Naive thymus-derived CD4-positive, alpha-beta T cell (primary cell): ENCODE results near the gene TH. TPM values are rescaled to one million over a fixed set of nuclear protein-coding genes. Genes with fewer than 3 reads are reported as not detected.

ENCODE experiments used
- ATAC-seq: fragments of 150-1000 bp; cut with Tn5 transposase; 2 replicates; pipeline ENCODE4 v1.10.0; 2021; ENCODE audit warnings: mild to moderate bottlenecking, moderate library complexity
- CTCF ChIA-PET: fragments of 350-600 bp; sonication (Branson Sonifier 250); formaldehyde crosslinking; loops from one replicate; lab custom pipeline; 2021; ENCODE audit warnings: antibody characterized with exemption; lab: Charles Lee
- POLR2A ChIA-PET: fragments of 350-600 bp; sonication (Branson Sonifier 250); formaldehyde crosslinking; loops from one replicate; lab custom pipeline; 2021; ENCODE audit warnings: antibody characterized with exemption, inconsistent platforms; lab: Charles Lee
- DNase-seq, 9 donors: peaks; one replicate each; pipeline versions ENCODE4 v3.0.0 to v3.0.0-alpha.2; 2020 to 2022; ENCODE audit warnings: mixed read lengths in 1 of 9
- H3K27ac ChIP-seq: one replicate; pipeline ENCODE4 v1.7.0; 2013; ENCODE audit warnings: mild to moderate bottlenecking, low read depth, low read length, moderate library complexity
- H3K27me3 ChIP-seq, 2 donors: one replicate each; pipeline ENCODE4 v1.7.0; 2013; ENCODE audit warnings: low read length in 2 of 2, mild to moderate bottlenecking in 2 of 2, moderate library complexity in 2 of 2; ENCODE audit not compliant: control insufficient read depth in 2 of 2, insufficient read depth in 2 of 2
- H3K36me3 ChIP-seq, 3 experiments: 1 replicate in 2 of 3; 2 replicates in 1 of 3; pipeline ENCODE4 v1.7.0; 2013; ENCODE audit warnings: low read length in 3 of 3, mild to moderate bottlenecking in 3 of 3, moderate library complexity in 1 of 3; ENCODE audit not compliant: insufficient read depth in 3 of 3, control insufficient read depth in 2 of 3
- H3K4me1 ChIP-seq, 2 donors: one replicate each; pipeline ENCODE4 v1.7.0; 2013; ENCODE audit warnings: low read length in 2 of 2, mild to moderate bottlenecking in 2 of 2, moderate library complexity in 1 of 2; ENCODE audit not compliant: control insufficient read depth in 2 of 2, insufficient read depth in 2 of 2
- H3K4me3 ChIP-seq: 2 replicates; pipeline ENCODE4 v1.7.0; 2013; ENCODE audit warnings: mild to moderate bottlenecking, low read length
- H3K9me3 ChIP-seq, 3 experiments: 1 replicate in 2 of 3; 2 replicates in 1 of 3; pipeline ENCODE4 v1.7.0; 2013; ENCODE audit warnings: low read length in 3 of 3; ENCODE audit not compliant: control insufficient read depth in 2 of 3
- H3K27ac Mint-ChIP-seq, 9 donors: one replicate each; pipeline ENCODE4 v1.8.0; 2020 to 2022; ENCODE audit warnings: mixed read lengths in 9 of 9, mild to moderate bottlenecking in 8 of 9, moderate library complexity in 5 of 9, inconsistent platforms in 2 of 9
- H3K27me3 Mint-ChIP-seq, 5 donors: one replicate each; pipeline ENCODE4 v1.8.0; 2021 to 2022; ENCODE audit warnings: mixed read lengths in 5 of 5, mild to moderate bottlenecking in 1 of 5
- H3K36me3 Mint-ChIP-seq, 5 donors: one replicate each; pipeline ENCODE4 v1.8.0; 2020 to 2022; ENCODE audit warnings: mixed read lengths in 5 of 5, mild to moderate bottlenecking in 3 of 5, inconsistent platforms in 1 of 5
- H3K4me1 Mint-ChIP-seq, 7 donors: one replicate each; pipeline ENCODE4 v1.8.0; 2020 to 2022; ENCODE audit warnings: mixed read lengths in 7 of 7, mild to moderate bottlenecking in 3 of 7, inconsistent platforms in 1 of 7
- H3K4me3 Mint-ChIP-seq, 10 donors: one replicate each; pipeline ENCODE4 v1.8.0; 2020 to 2022; ENCODE audit warnings: mild to moderate bottlenecking in 10 of 10, mixed read lengths in 10 of 10, moderate library complexity in 6 of 10, inconsistent platforms in 2 of 10
- H3K9me3 Mint-ChIP-seq, 11 donors: one replicate each; pipeline ENCODE4 v1.8.0; 2020 to 2022; ENCODE audit warnings: mixed read lengths in 11 of 11, mild to moderate bottlenecking in 4 of 11, inconsistent platforms in 1 of 11, moderate library complexity in 1 of 11
- intact Hi-C, 2 donors: fragments of 100-400 bp; cut with micrococcal nuclease; formaldehyde crosslinking; loops; one replicate each; pipeline ENCODE4 v1.15.1; 2023
- polyA plus RNA-seq, 2 donors: library from polyadenylated mRNA; unstranded; fragments of 300-500 nt; fragmentation: Illumina TruSeq; gene quantifications; one replicate each; pipeline ENCODE4 v1.2.3, GENCODE V29; 2021
- total RNA-seq, 6 experiments: library from RNA in 5 of 6; stranded (reverse) in 5 of 6; gene quantifications; 1 replicate in 5 of 6; 2 replicates in 1 of 6; pipeline ENCODE4 v1.2.3 and lab custom pipeline; 2021 to 2026

Gene TH
- total and polyA plus RNA-seq, 7 experiments from 2014 or later, result not detected

GRCh38 chr11:2149864-2150847 is 21.5 kb downstream of the TH start:
- intact Hi-C loops, result loop anchor here in 1 of 2 donors (2.0 kb wide), 1 partner anchor 457 kb away; no protein-coding TSS in a partner anchor
- ATAC-seq, result no peak
- peaks cover 0 to 12% (median 6%) of the 10 kb centered on the region in 7 donors for H3K4me1 Mint-ChIP-seq
- no peaks in the 10 kb centered on the region for H3K36me3 ChIP-seq
- no peak overlapping the region for H3K27ac ChIP-seq
- H3K9me3 ChIP-seq, result no peaks in the 10 kb centered on the region
- H3K9me3 Mint-ChIP-seq, result no peaks in the 10 kb centered on the region
- H3K27me3 Mint-ChIP-seq, result peaks cover 27 to 54% (median 51%) of the 10 kb centered on the region in 5 donors
- no peak overlapping the region for H3K4me3 ChIP-seq
- no peak for DNase-seq
- CTCF ChIA-PET, result interaction anchor here (0.7 to 7.9 kb wide), 11 partner anchors 9 to 500 kb away, joined by 3 to 153 read pairs (median 5); partner anchors contain the start of gene SYT8
- H3K4me3 Mint-ChIP-seq, result peak overlapping the region in 1 of 10 donors; percentile 43
- peaks cover 6% of the 10 kb centered on the region in 2 donors for H3K4me1 ChIP-seq
- POLR2A ChIA-PET, result interaction anchor here (0.6 kb wide), 1 partner anchor 114 kb away, joined by 5 read pairs; no protein-coding TSS in a partner anchor
- H3K27ac Mint-ChIP-seq, result no peak overlapping the region
- H3K27me3 ChIP-seq, result peaks cover 0 to 10% of the 10 kb centered on the region in 2 donors
- no peaks in the 10 kb centered on the region for H3K36me3 Mint-ChIP-seq

- H3K27me3 Mint-ChIP-seq, result peaks cover 27 to 61% (median 52%) of the 10 kb centered on the region in 5 donors
Measured at GRCh38 chr11:2149460-2149859, 22.2 kb downstream of the TH start.

GRCh38 chr11:2148595-2148994 is 23.0 kb downstream of the TH start:
- Histone ChIP-seq H3K27me3 (peaks cover 0 to 10% of the 10 kb centered on the region in 2 donors), H3K4me1 (peaks cover 6% of the 10 kb centered on the region in 2 donors), H3K27ac (no peak overlapping the region), H3K9me3 (no peaks in the 10 kb centered on the region), H3K36me3 (no peaks in the 10 kb centered on the region), H3K4me3 (no peak overlapping the region)
- H3K27me3 Mint-ChIP-seq, result peaks cover 29 to 66% (median 55%) of the 10 kb centered on the region in 5 donors
- DNase-seq (no peak), ATAC-seq (no peak)
- H3K4me3 Mint-ChIP-seq, result no peak overlapping the region
- CTCF ChIA-PET, result interaction anchor here (0.6 to 7.9 kb wide), 5 partner anchors 112 to 455 kb away, joined by 3 to 153 read pairs (median 4); no protein-coding TSS in a partner anchor
- H3K9me3 Mint-ChIP-seq, result no peaks in the 10 kb centered on the region
- POLR2A ChIA-PET, result no interaction called here
- no peak overlapping the region for H3K27ac Mint-ChIP-seq
- intact Hi-C loops, result no loop called here
- peaks cover 0 to 18% (median 9%) of the 10 kb centered on the region in 7 donors for H3K4me1 Mint-ChIP-seq
- no peaks in the 10 kb centered on the region for H3K36me3 Mint-ChIP-seq

More at GRCh38 chr11:2149460-2149859, 22.2 kb downstream of the TH start:
- ChIA-PET POLR2A (interaction anchor here (0.6 kb wide), 1 partner anchor 113 kb away, joined by 5 read pairs; no protein-coding TSS in a partner anchor), CTCF (interaction anchor here (0.6 to 7.9 kb wide), 8 partner anchors 8 to 499 kb away, joined by 3 to 153 read pairs (median 12); partner anchors contain the start of gene SYT8)
- peaks cover 0 to 10% of the 10 kb centered on the region in 2 donors for H3K27me3 ChIP-seq
- H3K27ac ChIP-seq, result no peak overlapping the region
- Mint-ChIP-seq H3K36me3 (no peaks in the 10 kb centered on the region), H3K4me3 (no peak overlapping the region), H3K27ac (no peak overlapping the region), H3K4me1 (peaks cover 0 to 16% (median 6%) of the 10 kb centered on the region in 7 donors), H3K9me3 (no peaks in the 10 kb centered on the region)
- ATAC-seq, result no peak
- no peaks in the 10 kb centered on the region for H3K9me3 ChIP-seq
- DNase-seq, result no peak
- no peak overlapping the region for H3K4me3 ChIP-seq
- intact Hi-C loops, result no loop called here
- H3K4me1 ChIP-seq, result peaks cover 6% of the 10 kb centered on the region in 2 donors
- H3K36me3 ChIP-seq, result no peaks in the 10 kb centered on the region

- H3K9me3 Mint-ChIP-seq, result no peaks in the 10 kb centered on the region
- H3K4me1 ChIP-seq, result peaks cover 6% of the 10 kb centered on the region in 2 donors
- no peak for DNase-seq
- intact Hi-C loops, result no loop called here
- no peaks in the 10 kb centered on the region for H3K36me3 Mint-ChIP-seq
- CTCF ChIA-PET, result interaction anchor here (1.1 to 7.9 kb wide), 2 partner anchors 111 to 454 kb away, joined by 4 to 153 read pairs; no protein-coding TSS in a partner anchor
- H3K4me1 Mint-ChIP-seq, result peaks cover 0 to 22% (median 13%) of the 10 kb centered on the region in 7 donors
- no peak overlapping the region for H3K4me3 ChIP-seq
- H3K27me3 Mint-ChIP-seq, result peaks cover 39 to 75% (median 65%) of the 10 kb centered on the region in 5 donors
- H3K27ac ChIP-seq, result no peak overlapping the region
- H3K36me3 ChIP-seq, result no peaks in the 10 kb centered on the region
- no peaks in the 10 kb centered on the region for H3K9me3 ChIP-seq
- peaks cover under 1 to 10% of the 10 kb centered on the region in 2 donors for H3K27me3 ChIP-seq
- ATAC-seq, result no peak
- POLR2A ChIA-PET, result no interaction called here
- H3K4me3 Mint-ChIP-seq, result no peak overlapping the region
- no peak overlapping the region for H3K27ac Mint-ChIP-seq
Measured at GRCh38 chr11:2147391-2147790, 24.2 kb downstream of the TH start.

- H3K4me3 Mint-ChIP-seq, result no peak overlapping the region
- Histone ChIP-seq H3K36me3 (no peaks in the 10 kb centered on the region), H3K4me3 (no peak overlapping the region), H3K9me3 (no peaks in the 10 kb centered on the region), H3K27me3 (peaks cover 4 to 12% of the 10 kb centered on the region in 2 donors), H3K4me1 (no peaks in the 10 kb centered on the region), H3K27ac (no peak overlapping the region)
- intact Hi-C loops, result no loop called here
- ChIA-PET POLR2A (no interaction called here), CTCF (no interaction called here)
- H3K9me3 Mint-ChIP-seq, result no peaks in the 10 kb centered on the region
- DNase-seq (no peak), ATAC-seq (no peak)
- peaks cover 47 to 83% (median 75%) of the 10 kb centered on the region in 5 donors for H3K27me3 Mint-ChIP-seq
- H3K4me1 Mint-ChIP-seq, result peaks cover 0 to 14% (median 9%) of the 10 kb centered on the region in 7 donors
- H3K36me3 Mint-ChIP-seq, result no peaks in the 10 kb centered on the region
- H3K27ac Mint-ChIP-seq, result no peak overlapping the region
Measured at GRCh38 chr11:2146051-2146450, 25.6 kb downstream of the TH start.

- H3K4me1 ChIP-seq, result no peaks in the 10 kb centered on the region
- Mint-ChIP-seq H3K27ac (no peak overlapping the region), H3K4me1 (peaks cover 0 to 14% (median 9%) of the 10 kb centered on the region in 7 donors), H3K9me3 (no peaks in the 10 kb centered on the region), H3K4me3 (peak overlapping the region in 3 of 10 donors; percentile 39 to 61 (median 46)), H3K36me3 (no peaks in the 10 kb centered on the region), H3K27me3 (peaks cover 35 to 77% (median 65%) of the 10 kb centered on the region in 5 donors)
- ChIA-PET CTCF (no interaction called here), POLR2A (no interaction called here)
- ATAC-seq, result no peak
- no peaks in the 10 kb centered on the region for H3K36me3 ChIP-seq
- H3K27ac ChIP-seq, result no peak overlapping the region
- DNase-seq, result no peak
- H3K4me3 ChIP-seq, result no peak overlapping the region
- peaks cover 4 to 7% of the 10 kb centered on the region in 2 donors for H3K27me3 ChIP-seq
- intact Hi-C loops, result loop anchor here in 1 of 2 donors (5.0 kb wide), 1 partner anchor 67 kb away; no protein-coding TSS in a partner anchor
- H3K9me3 ChIP-seq, result no peaks in the 10 kb centered on the region
Measured at GRCh38 chr11:2144544-2145248, 26.9 kb downstream of the TH start.
